Mesenchymal stem cell (in vitro differentiated cells and primary cell): ENCODE data around the gene CIRBP.

Experiments
- DNase-seq: peaks from one replicate; pipeline ENCODE4 v3.0.0-alpha.2; 2013
- H2AFZ ChIP-seq: one replicate; pipeline ENCODE4 v1.6.1; 2013; ENCODE audit warnings: low read depth, mild to moderate bottlenecking, control low read depth, inconsistent platforms, low read length, moderate library complexity
- H2AK5ac ChIP-seq: 2 replicates; pipeline ENCODE4 v1.6.1; 2013; ENCODE audit warnings: low read length, moderate library complexity, mild to moderate bottlenecking, inconsistent platforms; ENCODE audit not compliant: severe bottlenecking
- H2BK120ac ChIP-seq: one replicate; pipeline ENCODE4 v1.6.1; 2013; ENCODE audit warnings: low read depth, mild to moderate bottlenecking, inconsistent platforms, low read length, moderate library complexity
- H2BK12ac ChIP-seq, 2 experiments: one replicate each; pipeline ENCODE4 v1.6.1; 2013; ENCODE audit warnings: inconsistent platforms in 2 of 2, low read length in 2 of 2, mild to moderate bottlenecking in 2 of 2, moderate library complexity in 2 of 2, control low read depth in 1 of 2
- H2BK15ac ChIP-seq: one replicate; pipeline ENCODE4 v1.6.1; 2013; ENCODE audit warnings: mild to moderate bottlenecking, low read depth, inconsistent platforms; ENCODE audit not compliant: poor library complexity, severe bottlenecking
- H2BK5ac ChIP-seq: 2 replicates; pipeline ENCODE4 v1.6.1; 2013; ENCODE audit warnings: low read depth, mild to moderate bottlenecking, low read length, control low read depth, inconsistent platforms; ENCODE audit not compliant: poor library complexity, severe bottlenecking
- H3K14ac ChIP-seq, 2 experiments: one replicate each; pipeline ENCODE4 v1.6.1; 2013; ENCODE audit warnings: inconsistent platforms in 2 of 2, low read length in 2 of 2, control low read depth in 1 of 2, mild to moderate bottlenecking in 1 of 2, moderate library complexity in 1 of 2
- H3K18ac ChIP-seq, 2 experiments: one replicate each; pipeline ENCODE4 v1.6.1; 2013; ENCODE audit warnings: inconsistent platforms in 2 of 2, low read length in 2 of 2, control low read depth in 1 of 2, low read depth in 1 of 2, mild to moderate bottlenecking in 1 of 2
- H3K23ac ChIP-seq, 2 experiments: one replicate each; pipeline ENCODE4 v1.6.1; 2013; ENCODE audit warnings: inconsistent platforms in 2 of 2, low read length in 2 of 2, mild to moderate bottlenecking in 2 of 2, moderate library complexity in 2 of 2, control low read depth in 1 of 2
- H3K27ac ChIP-seq: 2 replicates; pipeline ENCODE4 v1.5.1; 2013; ENCODE audit warnings: mild to moderate bottlenecking, moderate library complexity, low read length, control low read depth, inconsistent platforms; ENCODE audit not compliant: poor library complexity, severe bottlenecking
- H3K27me3 ChIP-seq, 2 experiments: 2 replicates each; pipeline versions ENCODE4 v1.6.1 to v1.7.0; 2013; ENCODE audit warnings: low read length in 2 of 2, mild to moderate bottlenecking in 2 of 2, moderate library complexity in 2 of 2, control low read depth in 1 of 2, inconsistent platforms in 1 of 2; ENCODE audit not compliant: control insufficient read depth in 1 of 2, insufficient read depth in 1 of 2
- H3K36me3 ChIP-seq, 2 experiments: 2 replicates each; pipeline versions ENCODE4 v1.6.1 to v1.7.0; 2013; ENCODE audit warnings: low read length in 2 of 2, control low read depth in 1 of 2, inconsistent platforms in 1 of 2, low read depth in 1 of 2, mild to moderate bottlenecking in 1 of 2; ENCODE audit not compliant: insufficient read depth in 2 of 2, control insufficient read depth in 1 of 2
- H3K4ac ChIP-seq, 2 experiments: one replicate each; pipeline ENCODE4 v1.6.1; 2013; ENCODE audit warnings: inconsistent platforms in 2 of 2, low read length in 2 of 2, mild to moderate bottlenecking in 2 of 2, moderate library complexity in 2 of 2, control low read depth in 1 of 2, low read depth in 1 of 2
- H3K4me1 ChIP-seq: 2 replicates; pipeline ENCODE4 v1.6.1; 2013; ENCODE audit warnings: low read depth, low read length, control low read depth; ENCODE audit not compliant: control insufficient read depth, insufficient read depth
- H3K4me2 ChIP-seq: 2 replicates; pipeline ENCODE4 v1.6.1; 2013; ENCODE audit warnings: low read length, mild to moderate bottlenecking, inconsistent platforms; ENCODE audit not compliant: poor library complexity, severe bottlenecking
- H3K4me3 ChIP-seq, 2 experiments: 2 replicates each; pipeline versions ENCODE4 v1.5.1 to v1.7.0; 2013; ENCODE audit warnings: low read length in 2 of 2, mild to moderate bottlenecking in 2 of 2, control low read depth in 1 of 2, low read depth in 1 of 2; ENCODE audit not compliant: insufficient read depth in 1 of 2
- H3K79me1 ChIP-seq: replicated peaks from 2 replicates; pipeline ENCODE4 v1.6.1; 2013; ENCODE audit warnings: mild to moderate bottlenecking, control low read depth, low read length, inconsistent platforms; ENCODE audit not compliant: poor library complexity, severe bottlenecking
- H3K9ac ChIP-seq: 2 replicates; pipeline ENCODE4 v1.7.0; 2013; ENCODE audit warnings: mild to moderate bottlenecking, low read length, moderate library complexity
- H3K9me3 ChIP-seq: 2 replicates; pipeline ENCODE4 v1.7.0; 2013; ENCODE audit warnings: mild to moderate bottlenecking, low read length; ENCODE audit not compliant: control insufficient read depth
- H4K8ac ChIP-seq: one replicate; pipeline ENCODE4 v1.6.1; 2013; ENCODE audit warnings: inconsistent platforms, mild to moderate bottlenecking, low read length, moderate library complexity
- H4K91ac ChIP-seq: one replicate; pipeline ENCODE4 v1.6.1; 2013; ENCODE audit warnings: mild to moderate bottlenecking, low read length, inconsistent platforms
- WGBS: methylation state at CpG from one replicate; pipeline ENCODE4 v1.1.7; 2013; ENCODE audit warnings: mixed read lengths; 5-methylcytosine and 5-hydroxymethylcytosine counted together

CIRBP gene

GRCh38 chr19:1278713-1279660, 9.9 kb downstream of the CIRBP start:
- Histone ChIP-seq H2AK5ac (no peak overlapping the region), H3K4ac (no peak overlapping the region), H3K4me1 (peaks cover 22% of the 10 kb centered on the region), H3K36me3 (peaks cover 28 to 55% of the 10 kb centered on the region in 2 experiments), H4K8ac (no peak overlapping the region), H3K9ac (no peak overlapping the region), H2AFZ (no peak overlapping the region), H3K4me3 (no peak overlapping the region), H3K79me1 (peaks cover 22% of the 10 kb centered on the region), H2BK5ac (no peak overlapping the region), H2BK15ac (no peak overlapping the region), H3K9me3 (no peaks in the 10 kb centered on the region), H3K23ac (no peak overlapping the region), H3K14ac (no peak overlapping the region), H3K27me3 (peaks cover 4 to 13% of the 10 kb centered on the region in 2 experiments), H3K27ac (no peak overlapping the region), H3K18ac (no peak overlapping the region), H2BK120ac (no peak overlapping the region), H2BK12ac (no peak overlapping the region), H3K4me2 (no peak overlapping the region), H4K91ac (no peak overlapping the region)
- 95% methylated on average over 25 of the region's 25 CpGs for WGBS
- no peak for DNase-seq

- Histone ChIP-seq H3K4me3 (no peak overlapping the region), H2AFZ (no peak overlapping the region), H2BK12ac (no peak overlapping the region), H2BK120ac (no peak overlapping the region), H3K14ac (no peak overlapping the region), H3K4me2 (no peak overlapping the region), H3K27me3 (peaks cover 13 to 22% of the 10 kb centered on the region in 2 experiments), H3K18ac (no peak overlapping the region), H3K4me1 (peaks cover 14% of the 10 kb centered on the region), H2BK15ac (no peak overlapping the region), H3K27ac (no peak overlapping the region), H4K8ac (no peak overlapping the region), H3K4ac (no peak overlapping the region), H4K91ac (no peak overlapping the region), H3K36me3 (peaks cover 20 to 46% of the 10 kb centered on the region in 2 experiments), H3K9ac (no peak overlapping the region), H2BK5ac (no peak overlapping the region), H2AK5ac (no peak overlapping the region), H3K9me3 (no peaks in the 10 kb centered on the region), H3K79me1 (peaks cover 22% of the 10 kb centered on the region), H3K23ac (no peak overlapping the region)
- 29% methylated on average over 10 of the region's 10 CpGs for WGBS
- DNase-seq = peak; percentile 85
Observed at GRCh38 chr19:1279782-1280341, 10.7 kb downstream of the CIRBP start.

GRCh38 chr19:1280636-1281568, 11.8 kb downstream of the CIRBP start:
- H2BK5ac ChIP-seq = no peak overlapping the region
- H3K4me2 ChIP-seq = no peak overlapping the region
- H3K27me3 ChIP-seq = peaks cover 18 to 28% of the 10 kb centered on the region in 2 experiments
- no peaks in the 10 kb centered on the region for H3K9me3 ChIP-seq
- peaks cover 22% of the 10 kb centered on the region for H3K79me1 ChIP-seq
- H4K91ac ChIP-seq = no peak overlapping the region
- no peak overlapping the region for H2AK5ac ChIP-seq
- H2BK12ac ChIP-seq = peak overlapping the region in 1 of 2 experiments; percentile 11
- H3K27ac ChIP-seq = no peak overlapping the region
- no peak overlapping the region for H2AFZ ChIP-seq
- no peak overlapping the region for H3K23ac ChIP-seq
- H3K4me3 ChIP-seq = no peak overlapping the region
- no peak overlapping the region for H2BK15ac ChIP-seq
- H3K36me3 ChIP-seq = peaks cover 19 to 42% of the 10 kb centered on the region in 2 experiments
- H3K9ac ChIP-seq = no peak overlapping the region
- no peak for DNase-seq
- no peak overlapping the region for H4K8ac ChIP-seq
- H3K4ac ChIP-seq = no peak overlapping the region
- peaks cover 13% of the 10 kb centered on the region for H3K4me1 ChIP-seq
- no peak overlapping the region for H3K14ac ChIP-seq
- 94% methylated on average over 50 of the region's 53 CpGs for WGBS
- H3K18ac ChIP-seq = no peak overlapping the region
- H2BK120ac ChIP-seq = no peak overlapping the region
